PC-3 (cell line): ENCODE measurements around the gene MYO3A.

Experiments
- CTCF ChIP-seq: fragments of 300-600 bp; sonication (generic); conservative IDR thresholded peaks from 2 replicates; pipeline ENCODE4 v1.5.1; 2017; ENCODE audit warnings: antibody characterized with exemption, low read depth, mild to moderate bottlenecking, low read length
- EZH2 ChIP-seq: fragments of 300-600 bp; sonication (generic); IDR thresholded peaks from one replicate; pipeline ENCODE4 v1.6.1; 2017; ENCODE audit warnings: antibody characterized with exemption, mild to moderate bottlenecking, low read length; ENCODE audit not compliant: unreplicated experiment
- EZH2phosphoT487 ChIP-seq: fragments of 300-600 bp; sonication (generic); IDR thresholded peaks from 2 replicates; pipeline ENCODE4 v1.6.1; 2018; ENCODE audit warnings: mild to moderate bottlenecking, antibody characterized with exemption, low read length, borderline replicate concordance

DNA sequence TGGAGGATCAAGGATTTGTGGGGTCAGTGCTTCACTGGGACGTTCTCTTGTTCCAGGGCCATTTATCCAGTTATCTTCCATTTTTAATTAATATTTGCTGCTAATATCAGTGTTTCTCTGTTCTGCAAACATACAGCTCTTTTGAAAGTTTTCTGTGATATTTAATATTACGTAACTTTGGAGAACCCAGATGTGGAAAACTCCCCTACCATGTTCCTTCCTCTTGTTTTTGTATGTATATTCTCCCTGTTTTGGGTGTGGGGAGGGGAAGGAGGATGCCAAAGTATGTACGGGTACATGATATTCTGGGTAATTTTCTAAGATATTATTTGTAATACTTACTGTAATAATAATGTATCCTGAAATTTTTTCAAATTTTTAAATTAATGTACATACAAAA lies 55.9 kb downstream of the MYO3A start:
- TF ChIP-seq CTCF (no peak), EZH2 (no peak), EZH2phosphoT487 (no peak)
